ENCODE data around the gene SOCS7. TPM values are rescaled to one million over a fixed set of nuclear protein-coding genes. Genes with fewer than 3 reads are reported as not detected.

Gene SOCS7
- total RNA-seq, 1 experiment from 2014 or later: 31.0 TPM

DNA sequence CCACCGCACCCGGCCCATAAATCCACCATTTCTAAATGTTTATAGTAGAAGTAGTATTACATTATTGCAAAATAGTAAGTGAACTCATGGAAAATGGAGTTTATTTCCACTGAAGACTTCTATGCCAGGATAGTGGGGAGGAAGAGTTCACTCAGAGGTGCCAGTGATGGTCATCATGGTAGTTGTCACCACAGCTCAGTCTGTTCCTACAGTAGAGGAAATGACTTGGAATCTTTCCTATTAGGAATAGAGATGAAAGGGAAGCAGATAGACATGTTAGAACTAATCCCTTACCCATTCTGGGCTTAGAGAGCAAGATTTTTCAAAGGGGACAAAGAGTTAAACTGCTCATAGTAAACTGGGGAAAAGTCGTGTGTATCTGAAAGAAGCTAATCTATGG, 34.6 kb upstream of the SOCS7 start:
- Histone ChIP-seq H3K27ac (ENCODE audit: low read length) (no peak overlapping the region), H3K4me3 (ENCODE audit: low read depth in 2 of 2, low read length in 2 of 2) (no peak overlapping the region), H3K36me3 (ENCODE audit: control insufficient read depth, insufficient read depth, low read length) (no peaks in the 10 kb centered on the region), H3K9me3 (ENCODE audit: control insufficient read depth, insufficient read depth, low read depth, low read length) (no peaks in the 10 kb centered on the region), H3K4me1 (ENCODE audit: control insufficient read depth, insufficient read depth, low read length) (no peaks in the 10 kb centered on the region), H3K27me3 (ENCODE audit: control insufficient read depth, insufficient read depth, low read length) (no peaks in the 10 kb centered on the region)
- intact Hi-C loops (cut with micrococcal nuclease; ENCODE audit: unreplicated experiment) (no loop called here), in situ Hi-C loops (cut with HindIII; ENCODE audit: low pct_unique_long_range_greater_than_20kb, low sequenced_read_pairs) (no loop called here)
- ChIA-PET CTCF (no interaction called here), POLR2A (no interaction called here)
- no TSS peak for BruUV-seq (replicated peaks)
- ATAC-seq (no peak), DNase-seq (ENCODE audit: low read depth, low spot score) (no peak)
- TF ChIP-seq POLR2AphosphoS5 (IDR thresholded peaks at IDR 0.05; ENCODE audit: low read depth, low read length) (no peak), TCF7L2 (IDR thresholded peaks at IDR 0.05; ENCODE audit: low read depth, low read length) (no peak), SIN3A (IDR thresholded peaks at IDR 0.05; ENCODE audit: borderline replicate concordance, insufficient read depth, low read depth, low read length) (no peak)
- TF ChIP-seq, protein P1, sequence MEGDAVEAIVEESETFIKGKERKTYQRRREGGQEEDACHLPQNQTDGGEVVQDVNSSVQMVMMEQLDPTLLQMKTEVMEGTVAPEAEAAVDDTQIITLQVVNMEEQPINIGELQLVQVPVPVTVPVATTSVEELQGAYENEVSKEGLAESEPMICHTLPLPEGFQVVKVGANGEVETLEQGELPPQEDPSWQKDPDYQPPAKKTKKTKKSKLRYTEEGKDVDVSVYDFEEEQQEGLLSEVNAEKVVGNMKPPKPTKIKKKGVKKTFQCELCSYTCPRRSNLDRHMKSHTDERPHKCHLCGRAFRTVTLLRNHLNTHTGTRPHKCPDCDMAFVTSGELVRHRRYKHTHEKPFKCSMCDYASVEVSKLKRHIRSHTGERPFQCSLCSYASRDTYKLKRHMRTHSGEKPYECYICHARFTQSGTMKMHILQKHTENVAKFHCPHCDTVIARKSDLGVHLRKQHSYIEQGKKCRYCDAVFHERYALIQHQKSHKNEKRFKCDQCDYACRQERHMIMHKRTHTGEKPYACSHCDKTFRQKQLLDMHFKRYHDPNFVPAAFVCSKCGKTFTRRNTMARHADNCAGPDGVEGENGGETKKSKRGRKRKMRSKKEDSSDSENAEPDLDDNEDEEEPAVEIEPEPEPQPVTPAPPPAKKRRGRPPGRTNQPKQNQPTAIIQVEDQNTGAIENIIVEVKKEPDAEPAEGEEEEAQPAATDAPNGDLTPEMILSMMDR (IDR thresholded peaks at IDR 0.05): no peak
- TF ChIP-seq, protein P2, sequence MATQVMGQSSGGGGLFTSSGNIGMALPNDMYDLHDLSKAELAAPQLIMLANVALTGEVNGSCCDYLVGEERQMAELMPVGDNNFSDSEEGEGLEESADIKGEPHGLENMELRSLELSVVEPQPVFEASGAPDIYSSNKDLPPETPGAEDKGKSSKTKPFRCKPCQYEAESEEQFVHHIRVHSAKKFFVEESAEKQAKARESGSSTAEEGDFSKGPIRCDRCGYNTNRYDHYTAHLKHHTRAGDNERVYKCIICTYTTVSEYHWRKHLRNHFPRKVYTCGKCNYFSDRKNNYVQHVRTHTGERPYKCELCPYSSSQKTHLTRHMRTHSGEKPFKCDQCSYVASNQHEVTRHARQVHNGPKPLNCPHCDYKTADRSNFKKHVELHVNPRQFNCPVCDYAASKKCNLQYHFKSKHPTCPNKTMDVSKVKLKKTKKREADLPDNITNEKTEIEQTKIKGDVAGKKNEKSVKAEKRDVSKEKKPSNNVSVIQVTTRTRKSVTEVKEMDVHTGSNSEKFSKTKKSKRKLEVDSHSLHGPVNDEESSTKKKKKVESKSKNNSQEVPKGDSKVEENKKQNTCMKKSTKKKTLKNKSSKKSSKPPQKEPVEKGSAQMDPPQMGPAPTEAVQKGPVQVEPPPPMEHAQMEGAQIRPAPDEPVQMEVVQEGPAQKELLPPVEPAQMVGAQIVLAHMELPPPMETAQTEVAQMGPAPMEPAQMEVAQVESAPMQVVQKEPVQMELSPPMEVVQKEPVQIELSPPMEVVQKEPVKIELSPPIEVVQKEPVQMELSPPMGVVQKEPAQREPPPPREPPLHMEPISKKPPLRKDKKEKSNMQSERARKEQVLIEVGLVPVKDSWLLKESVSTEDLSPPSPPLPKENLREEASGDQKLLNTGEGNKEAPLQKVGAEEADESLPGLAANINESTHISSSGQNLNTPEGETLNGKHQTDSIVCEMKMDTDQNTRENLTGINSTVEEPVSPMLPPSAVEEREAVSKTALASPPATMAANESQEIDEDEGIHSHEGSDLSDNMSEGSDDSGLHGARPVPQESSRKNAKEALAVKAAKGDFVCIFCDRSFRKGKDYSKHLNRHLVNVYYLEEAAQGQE (IDR thresholded peaks at IDR 0.05; ENCODE audit: insufficient read depth in 1 of 2, low read depth in 2 of 2, low read length in 1 of 2): no peak

DNA sequence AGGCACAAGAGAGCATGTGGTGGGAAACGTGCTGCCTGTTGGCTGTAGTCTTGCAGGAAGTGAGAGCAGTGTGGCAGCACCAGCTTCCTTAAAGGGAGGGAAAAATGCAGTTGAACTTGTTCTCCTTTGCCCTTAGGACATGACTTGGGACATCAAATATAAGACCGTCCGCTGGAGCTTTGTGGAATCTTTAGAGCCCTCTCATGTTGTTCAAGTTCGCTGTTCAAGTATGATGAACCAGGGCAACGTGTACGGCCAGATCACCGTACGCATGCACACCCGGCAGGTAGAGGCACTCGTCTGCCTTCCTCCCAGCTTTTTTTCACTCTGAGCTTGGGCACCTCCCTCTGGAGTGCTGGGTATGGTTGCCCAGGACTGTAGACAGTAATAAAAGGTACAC, 31.2 kb upstream of the SOCS7 start:
- ATAC-seq (no peak), DNase-seq (ENCODE audit: low read depth, low spot score) (no peak)
- H3K27ac ChIP-seq (ENCODE audit: low read length): no peak overlapping the region
- H3K36me3 ChIP-seq (ENCODE audit: control insufficient read depth, insufficient read depth, low read length): 0 out of 2 replicates have a peak, but pooled peaks cover 2% of the 10 kb centered on the region
- intact Hi-C loops (cut with micrococcal nuclease; ENCODE audit: unreplicated experiment) (no loop called here), in situ Hi-C loops (cut with HindIII; ENCODE audit: low pct_unique_long_range_greater_than_20kb, low sequenced_read_pairs) (no loop called here)
- BruUV-seq (replicated peaks): no TSS peak
- no peak overlapping the region for H3K4me3 ChIP-seq (ENCODE audit: low read depth in 2 of 2, low read length in 2 of 2)
- POLR2A ChIA-PET: no interaction called here
- CTCF ChIA-PET: no interaction called here
- H3K27me3 ChIP-seq (ENCODE audit: control insufficient read depth, insufficient read depth, low read length): no peaks in the 10 kb centered on the region
- no peaks in the 10 kb centered on the region for H3K4me1 ChIP-seq (ENCODE audit: control insufficient read depth, insufficient read depth, low read length)
- no peaks in the 10 kb centered on the region for H3K9me3 ChIP-seq (ENCODE audit: control insufficient read depth, insufficient read depth, low read depth, low read length)
- TF ChIP-seq SIN3A (IDR thresholded peaks at IDR 0.05; ENCODE audit: borderline replicate concordance, insufficient read depth, low read depth, low read length) (no peak), POLR2AphosphoS5 (IDR thresholded peaks at IDR 0.05; ENCODE audit: low read depth, low read length) (no peak)
- TF ChIP-seq, protein P2 (IDR thresholded peaks at IDR 0.05; ENCODE audit: insufficient read depth in 1 of 2, low read depth in 2 of 2, low read length in 1 of 2): no peak
- TF ChIP-seq, protein P1 (IDR thresholded peaks at IDR 0.05): no peak

Data from Panc1 (cell line).